Endothelial cell of hepatic sinusoid (primary cell): ENCODE data around the gene CBR1.

Source experiments
- in situ Hi-C: cut with HindIII; loops from 2 replicates; pipeline ENCODE4 v1.10.0; 2017; ENCODE audit warnings: low sequenced_read_pairs

CBR1 gene

GRCh38 chr21:36111238-36111637 lies 41.4 kb downstream of the CBR1 start:
- in situ Hi-C loops: no loop called here

DNA sequence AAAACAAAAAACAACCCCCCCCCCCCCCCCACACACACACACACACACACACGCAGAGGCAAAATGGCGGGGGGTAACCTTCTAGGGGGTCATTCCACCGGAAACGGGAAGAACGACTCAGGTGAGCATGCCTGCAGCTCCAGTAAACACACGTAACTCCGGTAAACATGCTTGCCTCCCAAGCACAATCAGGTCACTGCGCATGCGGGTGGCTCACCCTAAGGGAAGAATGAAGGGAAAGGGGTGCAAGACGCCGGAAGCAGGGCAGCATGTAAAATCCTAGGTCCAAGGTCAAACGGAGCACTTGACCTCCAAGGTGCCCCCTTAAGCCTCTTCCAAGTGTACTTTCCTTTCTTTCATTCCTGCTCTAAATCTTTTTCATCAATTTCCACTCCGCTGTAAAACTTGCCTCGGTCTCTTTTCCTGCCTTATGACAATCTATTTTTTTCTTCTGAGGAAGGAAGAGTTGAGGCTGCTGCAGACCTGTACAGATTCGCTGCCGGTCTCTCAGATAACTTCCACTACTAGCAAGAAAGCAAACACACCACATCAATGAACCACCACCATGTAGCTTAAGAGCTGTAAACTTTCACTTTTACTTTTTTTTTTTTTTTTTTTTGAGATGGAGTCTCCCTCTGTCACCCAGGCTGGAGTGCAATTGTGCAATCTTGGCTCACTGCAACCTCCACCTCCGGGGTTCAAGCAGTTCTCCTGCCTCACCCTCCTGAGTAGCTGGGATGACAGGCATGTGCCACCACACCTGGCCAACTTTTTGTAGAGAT lies 44.0 kb downstream of the CBR1 start:
- in situ Hi-C loops: no loop called here

- in situ Hi-C loops: no loop called here
Measured at GRCh38 chr21:36115138-36115730, 45.4 kb downstream of the CBR1 start.

GRCh38 chr21:36117286-36117741 lies 47.5 kb downstream of the CBR1 start:
- in situ Hi-C loops: no loop called here

DNA sequence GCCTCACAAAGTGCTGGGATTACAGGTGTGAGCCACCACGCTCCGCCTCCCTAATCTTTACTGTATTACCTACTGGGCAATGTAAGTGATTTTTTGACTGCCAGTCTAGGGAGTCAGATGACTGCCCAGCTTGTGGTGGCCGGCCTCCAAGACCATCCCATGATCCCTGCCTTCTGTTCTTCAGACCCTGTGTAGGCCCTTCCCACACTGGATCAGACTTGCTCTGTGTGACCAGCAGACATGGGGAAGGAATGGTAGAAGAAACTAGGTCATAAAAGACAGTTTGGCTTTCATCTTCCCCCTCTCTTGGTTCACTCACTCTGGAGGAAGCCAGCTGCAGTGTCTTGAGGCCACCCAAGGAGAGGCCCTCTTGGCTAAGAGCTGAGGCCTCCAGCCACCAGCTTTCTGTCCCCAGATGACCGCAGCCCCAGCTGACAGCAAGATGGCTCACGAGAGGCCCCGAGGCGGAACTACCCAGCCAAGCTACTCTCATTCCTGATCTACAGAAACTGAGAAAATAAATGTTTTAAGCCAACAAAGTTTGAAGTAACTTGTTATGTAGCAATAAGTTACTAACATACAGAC lies 50.6 kb downstream of the CBR1 start:
- in situ Hi-C loops: no loop called here
